Activated CD8-positive, alpha-beta T cell treated with anti-CD3 and anti-CD28 coated beads for 36 hours (primary cell): ENCODE measurements around the gene LRRC8B. TPM values are rescaled to one million over a fixed set of nuclear protein-coding genes. Genes with fewer than 3 reads are reported as not detected.
"Not testable (repeated sequence)": the region's sequence is repeated elsewhere in the genome, so short reads cannot be mapped to it uniquely, and the experiment has no call there.

ENCODE experiments used
- ATAC-seq: fragments of 200-7000 bp; cut with Tn5 transposase; one replicate; pipeline ENCODE4 v1.10.0; 2021; ENCODE audit warnings: mild to moderate bottlenecking, moderate library complexity
- CTCF ChIA-PET: fragments of 350-600 bp; sonication (Branson Sonifier 250); formaldehyde crosslinking; loops from one replicate; lab custom pipeline; 2021; ENCODE audit warnings: antibody characterized with exemption; lab: Charles Lee
- POLR2A ChIA-PET: fragments of 350-600 bp; sonication (Branson Sonifier 250); formaldehyde crosslinking; loops from one replicate; lab custom pipeline; 2021; ENCODE audit warnings: antibody characterized with exemption; lab: Charles Lee
- DNase-seq: peaks from one replicate; pipeline ENCODE4 v3.0.0-alpha.2; 2020
- H3K27ac Mint-ChIP-seq: one replicate; pipeline ENCODE4 v1.8.0; 2021; ENCODE audit warnings: mild to moderate bottlenecking, mixed read lengths
- H3K27me3 Mint-ChIP-seq: one replicate; pipeline ENCODE4 v1.8.0; 2021; ENCODE audit warnings: mixed read lengths
- H3K36me3 Mint-ChIP-seq: one replicate; pipeline ENCODE4 v1.8.0; 2021; ENCODE audit warnings: low read depth, mixed read lengths
- H3K4me1 Mint-ChIP-seq: one replicate; pipeline ENCODE4 v1.8.0; 2021; ENCODE audit warnings: low read depth, mixed read lengths
- H3K4me3 Mint-ChIP-seq: one replicate; pipeline ENCODE4 v1.8.0; 2021; ENCODE audit warnings: mild to moderate bottlenecking, moderate library complexity, mixed read lengths
- H3K9me3 Mint-ChIP-seq: one replicate; pipeline ENCODE4 v1.8.0; 2021; ENCODE audit warnings: mixed read lengths
- CTCF ChIP-seq: fragments of 200-600 bp; IDR thresholded peaks from one replicate; pipeline ENCODE4 v1.8.0; 2022; ENCODE audit warnings: antibody characterized with exemption, mild to moderate bottlenecking
- intact Hi-C: fragments of 100-400 bp; cut with micrococcal nuclease; formaldehyde crosslinking; loops from one replicate; pipeline ENCODE4 v1.10.0; 2022
- total RNA-seq, 2 experiments: library from RNA; stranded (reverse); gene quantifications; one replicate each; pipeline ENCODE4 v1.2.3, GENCODE V29; 2021

The LRRC8B gene
- total RNA-seq, 2 experiments from 2014 or later: 24.9 to 31.7 TPM

GRCh38 chr1:89539128-89539527 is 14.5 kb downstream of the LRRC8B start:
- Mint-ChIP-seq H3K9me3 (peaks cover 6% of the 10 kb centered on the region), H3K27me3 (no peaks in the 10 kb centered on the region), H3K4me3 (no peak overlapping the region), H3K36me3 (peaks cover 72% of the 10 kb centered on the region), H3K4me1 (peaks cover 78% of the 10 kb centered on the region), H3K27ac (peak overlapping the region; percentile 83)
- intact Hi-C loops: no loop called here
- ChIA-PET CTCF (no interaction called here), POLR2A (interaction anchor here (0.6 to 2.2 kb wide), 2 partner anchors 10 to 16 kb away, joined by 3 to 9 read pairs; no protein-coding TSS in a partner anchor)
- TF ChIP-seq CTCF: no peak
- DNase-seq (no peak), ATAC-seq (peak; percentile 12)

- Mint-ChIP-seq H3K9me3 (peaks cover 6% of the 10 kb centered on the region), H3K4me1 (peaks cover 78% of the 10 kb centered on the region), H3K27ac (peak overlapping the region; percentile 88), H3K36me3 (peaks cover 63% of the 10 kb centered on the region), H3K27me3 (no peaks in the 10 kb centered on the region), H3K4me3 (peak overlapping the region; percentile 11)
- POLR2A ChIA-PET: interaction anchor here (0.6 to 2.2 kb wide), 6 partner anchors 11 to 281 kb away, joined by 3 to 9 read pairs (median 3); no protein-coding TSS in a partner anchor
- ATAC-seq (peak; percentile 56), DNase-seq (peak; percentile 33)
- no peak for TF ChIP-seq CTCF
- CTCF ChIA-PET: interaction anchor here (1.0 to 2.1 kb wide), 6 partner anchors 9 to 82 kb away, joined by 3 to 6 read pairs (median 3); no protein-coding TSS in a partner anchor
- intact Hi-C loops: no loop called here
Measured at GRCh38 chr1:89540406-89540970, 15.9 kb downstream of the LRRC8B start.

GRCh38 chr1:89542345-89542744 is 17.7 kb downstream of the LRRC8B start:
- ChIA-PET CTCF (interaction anchor here (0.6 to 1.3 kb wide), 3 partner anchors 10 to 197 kb away, joined by 3 read pairs; no protein-coding TSS in a partner anchor), POLR2A (interaction anchor here (0.6 to 1.3 kb wide), 4 partner anchors 61 to 358 kb away, joined by 3 to 4 read pairs (median 3); no protein-coding TSS in a partner anchor)
- peaks cover 59% of the 10 kb centered on the region for H3K36me3 Mint-ChIP-seq
- no peak for TF ChIP-seq CTCF
- ATAC-seq (no peak), DNase-seq (no peak)
- intact Hi-C loops: no loop called here
- H3K27me3 Mint-ChIP-seq: no peaks in the 10 kb centered on the region
- peaks cover 79% of the 10 kb centered on the region for H3K4me1 Mint-ChIP-seq
- H3K27ac Mint-ChIP-seq: peak overlapping the region; percentile 60
- no peak overlapping the region for H3K4me3 Mint-ChIP-seq
- peaks cover 6% of the 10 kb centered on the region for H3K9me3 Mint-ChIP-seq

- ATAC-seq, POLR2A ChIA-PET, DNase-seq, H3K9me3 Mint-ChIP-seq, H3K4me3 Mint-ChIP-seq, CTCF ChIA-PET, H3K27me3 Mint-ChIP-seq: not testable (repeated sequence)
- Mint-ChIP-seq H3K27ac (peak overlapping the region; percentile 84), H3K36me3 (peaks cover 50% of the 10 kb centered on the region), H3K4me1 (peaks cover 82% of the 10 kb centered on the region)
- intact Hi-C loops: loop anchor here (2.0 kb wide), 1 partner anchor 19 kb away; the partner anchor contains the start of gene LRRC8B
Measured at GRCh38 chr1:89543632-89544031, 19.0 kb downstream of the LRRC8B start.

GRCh38 chr1:89545264-89546038 is 20.8 kb downstream of the LRRC8B start:
- Mint-ChIP-seq H3K27me3 (no peaks in the 10 kb centered on the region), H3K27ac (peak overlapping the region; percentile 84), H3K9me3 (no peaks in the 10 kb centered on the region), H3K36me3 (peaks cover 54% of the 10 kb centered on the region), H3K4me1 (peaks cover 84% of the 10 kb centered on the region), H3K4me3 (peak overlapping the region; percentile 23)
- ATAC-seq (peak; percentile 74), DNase-seq (peak; percentile 80)
- intact Hi-C loops: loop anchor here (2.0 kb wide), 1 partner anchor 21 kb away; the partner anchor contains the start of gene LRRC8B
- POLR2A ChIA-PET: interaction anchor here (0.7 to 2.3 kb wide), 7 partner anchors 13 to 63 kb away, joined by 3 to 9 read pairs (median 3); partner anchors contain the start of gene LRRC8B
- CTCF ChIA-PET: interaction anchor here (1.1 to 2.7 kb wide), 3 partner anchors 9 to 66 kb away, joined by 3 to 6 read pairs (median 4); no protein-coding TSS in a partner anchor
- no peak for TF ChIP-seq CTCF
